Activated CD4-positive, alpha-beta T cell treated with anti-CD3 and anti-CD28 coated beads, Interleukin-2, Interleukin-4, amounts not matched to agents 100 ng/mL and 50 ng/mL, durations not matched to agents 16 hours and 8 hours (primary cell): ENCODE results near the gene SLC25A13.
A peak's percentile ranks its signal among the peaks of the same experiment; 100 is the strongest.
"Not testable (repeated sequence)": the region's sequence is repeated elsewhere in the genome, so short reads cannot be mapped to it uniquely, and the experiment has no call there.

Source experiments
- DNase-seq: peaks from one replicate; pipeline ENCODE4 v3.0.0-alpha.2; 2020; ENCODE audit warnings: low spot score

The SLC25A13 gene

GRCh38 chr7:96299496-96299895 is 22.4 kb downstream of the SLC25A13 start:
- DNase-seq = no peak

GRCh38 chr7:96297876-96298275 is 24.0 kb downstream of the SLC25A13 start:
- DNase-seq = no peak

GRCh38 chr7:96297446-96297845 is 24.5 kb downstream of the SLC25A13 start:
- DNase-seq = not testable (repeated sequence)

GRCh38 chr7:96293911-96294310 is 28.0 kb downstream of the SLC25A13 start:
- not testable (repeated sequence) for DNase-seq

GRCh38 chr7:96287559-96287958 is 34.3 kb downstream of the SLC25A13 start:
- no peak for DNase-seq

- no peak for DNase-seq
Observed at GRCh38 chr7:96287132-96287531, 34.8 kb downstream of the SLC25A13 start.

- peak; percentile 68 for DNase-seq
Observed at GRCh38 chr7:96285579-96285978, 36.3 kb downstream of the SLC25A13 start.

GRCh38 chr7:96284835-96285234 is 37.1 kb downstream of the SLC25A13 start:
- DNase-seq = peak; percentile 60

GRCh38 chr7:96284240-96284639 is 37.7 kb downstream of the SLC25A13 start:
- no peak for DNase-seq

GRCh38 chr7:96282835-96283234 is 39.1 kb downstream of the SLC25A13 start:
- no peak for DNase-seq

GRCh38 chr7:96277921-96278320 is 44.0 kb downstream of the SLC25A13 start:
- no peak for DNase-seq

GRCh38 chr7:96276019-96276418 is 45.9 kb downstream of the SLC25A13 start:
- no peak for DNase-seq

GRCh38 chr7:96273716-96274115 is 48.2 kb downstream of the SLC25A13 start:
- DNase-seq = no peak

- DNase-seq = no peak
Observed at GRCh38 chr7:96269246-96269994, 52.5 kb downstream of the SLC25A13 start.

GRCh38 chr7:96266580-96266979 is 55.3 kb downstream of the SLC25A13 start:
- DNase-seq = no peak

GRCh38 chr7:96266015-96266414 is 55.9 kb downstream of the SLC25A13 start:
- no peak for DNase-seq

- no peak for DNase-seq
Observed at GRCh38 chr7:96253964-96254363, 67.9 kb downstream of the SLC25A13 start.

GRCh38 chr7:96253441-96253840 is 68.5 kb downstream of the SLC25A13 start:
- DNase-seq = no peak

GRCh38 chr7:96250776-96251361 is 71.0 kb downstream of the SLC25A13 start:
- no peak for DNase-seq

GRCh38 chr7:96248405-96248804 is 73.5 kb downstream of the SLC25A13 start:
- no peak for DNase-seq

- DNase-seq = no peak
Observed at GRCh38 chr7:96246919-96247318, 75.0 kb downstream of the SLC25A13 start.

- no peak for DNase-seq
Observed at GRCh38 chr7:96244992-96245292, 77.0 kb downstream of the SLC25A13 start.

GRCh38 chr7:96244244-96244991 is 77.5 kb downstream of the SLC25A13 start:
- DNase-seq = no peak
